GM19193 (cell line): ENCODE measurements around the gene LRRC57.

Source experiments
- POLR2A ChIP-seq: IDR thresholded peaks from 4 replicates; pipeline ENCODE4 v1.6.1; 2011; ENCODE audit not compliant: insufficient read depth, insufficient read length; ENCODE audit errors: extremely low read depth

The LRRC57 gene

DNA sequence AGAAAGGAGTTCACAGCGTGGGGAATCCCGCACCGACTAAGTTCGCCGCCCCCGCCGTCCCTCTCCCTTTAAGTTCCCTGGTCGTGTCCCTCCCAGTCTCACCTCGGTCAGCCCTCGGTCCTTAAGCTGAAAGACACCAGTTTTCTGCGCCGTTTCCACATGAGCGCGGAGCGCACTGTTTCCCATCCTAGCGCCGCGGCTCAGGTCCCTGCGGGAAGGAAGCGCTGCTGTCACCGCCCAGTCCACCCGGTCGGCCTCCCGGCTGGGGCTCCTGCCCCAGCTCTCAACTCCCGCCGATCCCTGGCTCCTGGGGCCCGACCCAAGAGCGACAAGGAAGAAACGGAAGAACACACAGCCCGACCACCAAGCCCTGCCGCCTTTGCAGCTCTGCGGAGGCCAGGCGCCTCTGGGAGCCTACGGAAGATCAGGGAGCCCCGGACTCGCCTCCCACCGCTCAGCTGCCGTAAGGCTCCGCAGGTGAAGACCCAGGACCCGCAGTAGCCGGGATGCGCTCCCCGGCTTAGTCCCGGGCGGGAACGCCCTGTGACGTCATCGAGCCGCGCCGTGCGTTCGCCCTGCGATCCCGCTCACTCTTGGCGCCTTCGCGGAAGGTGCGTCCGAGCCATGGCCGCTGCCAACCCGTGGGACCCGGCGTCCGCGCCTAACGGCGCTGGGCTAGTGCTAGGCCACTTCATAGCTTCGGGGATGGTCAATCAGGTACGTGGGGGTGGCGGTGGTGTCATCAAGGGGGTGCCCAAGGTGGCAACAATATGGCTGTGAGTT, at the start of gene LRRC57, which contains the start of gene HAUS2:
LRRC57 (minus strand) TSS at position 545 of the 783 bp plus-strand sequence; CDS start at position 186, 359 bp downstream.
HAUS2 (plus strand) TSS at position 590 of the 783 bp plus-strand sequence; CDS start at position 625, 35 bp downstream.
- TF ChIP-seq POLR2A = peak; percentile 96

- TF ChIP-seq POLR2A = no peak
These were observed 47.1 kb upstream of the LRRC57 start for GRCh38 chr15:42595626-42596240.

GRCh38 chr15:42594095-42594494, 45.5 kb upstream of the LRRC57 start:
- TF ChIP-seq POLR2A = no peak

DNA sequence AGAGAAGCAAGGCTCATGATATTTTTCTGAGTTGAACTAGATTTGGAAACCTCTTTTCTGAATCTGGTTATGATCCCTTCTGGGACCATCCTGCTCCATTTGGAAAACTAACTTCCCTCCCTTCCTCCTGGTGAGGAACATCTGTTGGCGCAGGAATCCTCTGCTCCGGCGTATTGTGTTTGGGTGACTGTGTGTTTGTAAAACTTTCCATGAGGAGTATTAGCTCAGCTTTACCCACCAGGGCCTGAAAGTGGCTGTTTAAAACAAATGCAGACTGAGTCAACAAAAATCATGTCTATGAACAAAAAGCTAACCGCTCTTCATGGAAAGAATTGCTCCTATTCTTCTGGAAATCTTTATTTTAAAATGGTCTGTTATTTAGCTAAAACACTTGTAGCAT, 44.5 kb upstream of the LRRC57 start:
- no peak for TF ChIP-seq POLR2A

DNA sequence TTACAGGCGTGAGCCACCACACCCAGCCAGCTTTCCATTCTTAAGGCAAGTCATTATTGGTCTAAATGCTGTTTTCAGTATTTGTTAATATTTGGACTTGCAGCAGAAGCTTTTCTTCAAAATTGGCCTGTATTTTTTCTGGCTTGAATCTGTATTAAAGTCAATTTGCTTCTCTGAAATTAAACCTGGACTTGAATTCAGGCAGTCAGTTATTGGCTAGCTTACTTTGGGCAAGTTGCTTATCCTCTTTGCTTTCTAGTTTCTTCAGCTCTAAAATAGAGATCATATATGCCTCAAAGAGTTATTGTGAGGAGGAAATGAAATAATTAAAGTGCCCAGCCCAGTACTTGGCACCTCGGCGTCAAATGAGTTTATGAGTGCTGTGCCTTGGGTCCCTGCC, 44.1 kb upstream of the LRRC57 start:
- no peak for TF ChIP-seq POLR2A

- TF ChIP-seq POLR2A = no peak
These were observed 42.8 kb upstream of the LRRC57 start for GRCh38 chr15:42591238-42591934.

GRCh38 chr15:42590619-42591237, 42.1 kb upstream of the LRRC57 start:
- no peak for TF ChIP-seq POLR2A

- TF ChIP-seq POLR2A = no peak
These were observed 35.6 kb upstream of the LRRC57 start for GRCh38 chr15:42584031-42584765.

DNA sequence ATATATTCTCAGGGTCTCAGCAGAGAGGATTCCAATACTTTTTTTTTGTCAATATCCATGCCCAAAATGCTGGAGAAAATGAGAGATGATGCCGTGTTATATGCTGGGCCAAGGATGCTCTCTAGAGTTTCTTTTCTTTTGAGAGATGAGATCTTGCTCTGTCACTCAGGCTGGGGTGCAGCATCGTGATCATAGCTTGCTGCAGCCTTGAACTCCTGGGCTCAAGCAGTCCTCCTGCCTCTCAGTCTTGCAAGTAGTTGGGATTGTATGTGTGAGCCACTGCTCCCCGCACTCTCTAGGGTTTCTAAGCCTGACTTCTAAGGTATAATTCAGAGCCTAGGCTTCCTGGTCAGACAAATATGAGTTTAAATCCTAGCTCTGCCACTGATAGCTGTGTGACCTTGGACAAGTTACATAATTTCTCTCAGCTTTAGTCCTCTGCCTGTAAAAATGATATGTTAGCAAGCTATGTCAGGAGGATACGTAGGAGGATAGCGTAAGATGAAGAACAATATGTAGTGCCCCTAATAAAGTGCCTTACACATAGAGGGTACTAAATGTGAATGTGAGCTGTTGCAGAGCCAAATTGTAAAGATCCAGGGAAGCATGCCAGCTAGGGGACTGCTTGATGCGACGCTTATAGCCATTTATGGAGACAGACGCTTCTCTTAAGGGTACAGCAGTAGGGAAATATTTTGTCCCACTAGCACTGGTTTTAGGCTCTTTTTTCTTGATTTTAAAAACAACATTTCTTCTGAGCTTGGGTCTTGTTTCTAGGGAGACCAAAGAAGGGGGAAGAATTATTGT, 34.2 kb upstream of the LRRC57 start:
- no peak for TF ChIP-seq POLR2A

DNA sequence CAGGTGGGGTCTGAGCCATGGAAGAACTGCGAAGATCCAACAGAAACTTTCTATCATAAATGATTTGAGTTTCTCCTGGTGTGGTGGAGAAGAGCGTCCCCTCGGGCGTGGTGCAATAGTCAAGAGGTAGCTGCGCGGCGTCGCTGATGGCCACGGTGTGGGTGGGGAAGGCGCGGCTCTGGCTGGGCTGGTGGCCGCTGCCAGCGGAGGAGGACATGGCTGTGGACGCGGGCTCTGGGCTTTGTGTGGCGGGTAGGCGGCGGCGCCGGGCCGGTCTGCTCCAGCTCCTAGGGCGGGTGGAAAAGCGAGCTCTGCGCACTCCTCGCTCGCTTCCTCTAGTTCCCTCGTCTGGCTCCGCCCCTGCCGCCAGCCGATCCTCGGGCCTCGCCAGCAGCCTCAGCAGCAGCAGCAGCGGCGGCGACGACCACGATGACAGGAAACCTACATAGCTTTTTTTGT, 32.7 kb upstream of the LRRC57 start:
- peak; percentile 52 for TF ChIP-seq POLR2A

- TF ChIP-seq POLR2A = no peak
These were observed 30.5 kb upstream of the LRRC57 start for GRCh38 chr15:42578984-42579537.

GRCh38 chr15:42577514-42578031, 29.0 kb upstream of the LRRC57 start:
- no peak for TF ChIP-seq POLR2A

DNA sequence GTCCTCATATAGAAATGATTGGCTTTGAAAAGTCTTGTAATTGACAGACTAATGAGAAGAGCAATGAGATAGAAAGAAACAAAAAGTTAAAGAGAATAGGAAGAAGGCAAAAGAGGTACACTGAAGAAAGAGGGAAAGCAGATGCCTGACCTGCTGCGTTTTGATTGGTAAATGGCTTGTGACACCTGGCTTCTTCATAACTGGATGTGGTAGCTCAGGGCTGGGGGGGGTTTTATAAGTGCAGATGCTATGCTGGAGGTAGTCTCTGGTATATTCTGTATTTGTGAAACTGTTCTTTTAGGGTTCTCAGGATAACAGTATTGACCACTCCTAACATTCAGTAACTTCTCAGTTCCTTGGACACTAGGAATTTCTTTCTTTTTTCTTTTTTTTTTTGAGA, 28.2 kb upstream of the LRRC57 start:
- TF ChIP-seq POLR2A = no peak
